Neural cell (in vitro differentiated cells): Measurements from ENCODE around the gene GGCX.

Source experiments
- EP300 ChIP-seq: fragments of 450-650 bp; conservative IDR thresholded peaks from 2 replicates; pipeline ENCODE4 v1.6.1; 2014; ENCODE audit warnings: antibody characterized with exemption, mild to moderate bottlenecking, moderate library complexity; ENCODE audit not compliant: poor library complexity, severe bottlenecking
- EZH2 ChIP-seq: fragments of 200-600, 300-800 bp; shearing (Covaris generic), sonication (generic); IDR thresholded peaks from 2 replicates; pipeline ENCODE4 v1.6.1; 2014; ENCODE audit warnings: antibody characterized with exemption, low read length, borderline replicate concordance, mild to moderate bottlenecking; ENCODE audit not compliant: insufficient read depth, poor library complexity, severe bottlenecking
- MXI1 ChIP-seq: fragments of 450-650 bp; conservative IDR thresholded peaks from 2 replicates; pipeline ENCODE4 v1.6.1; 2014; ENCODE audit warnings: antibody characterized with exemption, mild to moderate bottlenecking; ENCODE audit not compliant: poor library complexity, severe bottlenecking
- POLR2AphosphoS5 ChIP-seq: IDR thresholded peaks from 2 replicates; pipeline ENCODE4 v1.6.1; 2012
- RAD21 ChIP-seq: fragments of 450-650 bp; conservative IDR thresholded peaks from 2 replicates; pipeline ENCODE4 v1.6.1; 2014; ENCODE audit warnings: antibody characterized with exemption, mild to moderate bottlenecking, moderate library complexity
- TAF1 ChIP-seq: IDR thresholded peaks from 2 replicates; pipeline ENCODE4 v1.6.1; 2012; ENCODE audit warnings: low read depth
- TF ChIP-seq, protein P1 (sequence below): fragments of 450-650 bp; IDR thresholded peaks from 2 replicates; pipeline ENCODE4 v1.5.1; 2014; ENCODE audit warnings: antibody characterized with exemption, mild to moderate bottlenecking, moderate library complexity; ENCODE audit not compliant: poor library complexity, severe bottlenecking
- TF ChIP-seq, protein P2 (sequence below): IDR thresholded peaks from 2 replicates; pipeline ENCODE4 v1.6.1; 2012; ENCODE audit warnings: borderline replicate concordance

DNA sequence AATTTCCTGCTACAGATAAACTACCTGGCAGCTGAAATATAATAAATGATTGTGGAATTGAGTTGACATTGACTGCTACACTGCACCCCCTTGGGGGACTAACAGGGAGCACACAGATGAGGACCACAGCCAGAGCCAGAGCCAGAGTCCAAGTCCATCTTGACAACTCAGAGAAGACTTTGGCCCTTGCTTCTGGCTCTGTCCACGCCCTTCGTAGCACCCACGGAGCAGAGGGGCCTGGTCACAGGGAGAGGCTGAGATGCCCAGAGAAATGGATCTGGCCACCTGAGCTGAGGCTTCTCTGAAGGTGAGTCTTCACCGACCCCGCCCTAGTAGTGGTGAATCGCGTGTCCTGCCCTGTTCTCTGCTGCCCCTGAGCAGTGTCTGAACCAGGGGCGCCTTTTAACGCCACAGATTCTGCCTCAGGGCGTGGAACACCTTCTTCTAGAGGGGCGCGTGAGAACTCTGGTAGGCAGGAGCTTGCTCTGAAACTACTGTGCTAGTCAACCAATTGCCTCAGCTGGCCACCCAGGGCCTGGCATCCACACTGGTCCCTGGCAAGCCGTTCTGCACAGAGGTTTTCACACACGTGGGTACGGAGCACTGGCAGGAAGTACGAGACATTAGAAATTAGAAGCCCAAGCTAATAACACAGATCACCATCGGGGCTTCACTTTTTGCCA is 58.0 kb downstream of the GGCX start:
- TF ChIP-seq POLR2AphosphoS5 (no peak), RAD21 (no peak), EP300 (no peak), EZH2 (no peak), TAF1 (no peak), MXI1 (no peak)
- TF ChIP-seq, protein P1, sequence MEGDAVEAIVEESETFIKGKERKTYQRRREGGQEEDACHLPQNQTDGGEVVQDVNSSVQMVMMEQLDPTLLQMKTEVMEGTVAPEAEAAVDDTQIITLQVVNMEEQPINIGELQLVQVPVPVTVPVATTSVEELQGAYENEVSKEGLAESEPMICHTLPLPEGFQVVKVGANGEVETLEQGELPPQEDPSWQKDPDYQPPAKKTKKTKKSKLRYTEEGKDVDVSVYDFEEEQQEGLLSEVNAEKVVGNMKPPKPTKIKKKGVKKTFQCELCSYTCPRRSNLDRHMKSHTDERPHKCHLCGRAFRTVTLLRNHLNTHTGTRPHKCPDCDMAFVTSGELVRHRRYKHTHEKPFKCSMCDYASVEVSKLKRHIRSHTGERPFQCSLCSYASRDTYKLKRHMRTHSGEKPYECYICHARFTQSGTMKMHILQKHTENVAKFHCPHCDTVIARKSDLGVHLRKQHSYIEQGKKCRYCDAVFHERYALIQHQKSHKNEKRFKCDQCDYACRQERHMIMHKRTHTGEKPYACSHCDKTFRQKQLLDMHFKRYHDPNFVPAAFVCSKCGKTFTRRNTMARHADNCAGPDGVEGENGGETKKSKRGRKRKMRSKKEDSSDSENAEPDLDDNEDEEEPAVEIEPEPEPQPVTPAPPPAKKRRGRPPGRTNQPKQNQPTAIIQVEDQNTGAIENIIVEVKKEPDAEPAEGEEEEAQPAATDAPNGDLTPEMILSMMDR = no peak
- TF ChIP-seq, protein P2, sequence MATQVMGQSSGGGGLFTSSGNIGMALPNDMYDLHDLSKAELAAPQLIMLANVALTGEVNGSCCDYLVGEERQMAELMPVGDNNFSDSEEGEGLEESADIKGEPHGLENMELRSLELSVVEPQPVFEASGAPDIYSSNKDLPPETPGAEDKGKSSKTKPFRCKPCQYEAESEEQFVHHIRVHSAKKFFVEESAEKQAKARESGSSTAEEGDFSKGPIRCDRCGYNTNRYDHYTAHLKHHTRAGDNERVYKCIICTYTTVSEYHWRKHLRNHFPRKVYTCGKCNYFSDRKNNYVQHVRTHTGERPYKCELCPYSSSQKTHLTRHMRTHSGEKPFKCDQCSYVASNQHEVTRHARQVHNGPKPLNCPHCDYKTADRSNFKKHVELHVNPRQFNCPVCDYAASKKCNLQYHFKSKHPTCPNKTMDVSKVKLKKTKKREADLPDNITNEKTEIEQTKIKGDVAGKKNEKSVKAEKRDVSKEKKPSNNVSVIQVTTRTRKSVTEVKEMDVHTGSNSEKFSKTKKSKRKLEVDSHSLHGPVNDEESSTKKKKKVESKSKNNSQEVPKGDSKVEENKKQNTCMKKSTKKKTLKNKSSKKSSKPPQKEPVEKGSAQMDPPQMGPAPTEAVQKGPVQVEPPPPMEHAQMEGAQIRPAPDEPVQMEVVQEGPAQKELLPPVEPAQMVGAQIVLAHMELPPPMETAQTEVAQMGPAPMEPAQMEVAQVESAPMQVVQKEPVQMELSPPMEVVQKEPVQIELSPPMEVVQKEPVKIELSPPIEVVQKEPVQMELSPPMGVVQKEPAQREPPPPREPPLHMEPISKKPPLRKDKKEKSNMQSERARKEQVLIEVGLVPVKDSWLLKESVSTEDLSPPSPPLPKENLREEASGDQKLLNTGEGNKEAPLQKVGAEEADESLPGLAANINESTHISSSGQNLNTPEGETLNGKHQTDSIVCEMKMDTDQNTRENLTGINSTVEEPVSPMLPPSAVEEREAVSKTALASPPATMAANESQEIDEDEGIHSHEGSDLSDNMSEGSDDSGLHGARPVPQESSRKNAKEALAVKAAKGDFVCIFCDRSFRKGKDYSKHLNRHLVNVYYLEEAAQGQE = no peak
